ENCODE data around the gene WNT9A. TPM values are rescaled to one million over a fixed set of nuclear protein-coding genes. Genes with fewer than 3 reads are reported as not detected.

Gene WNT9A
- total RNA-seq, 2 donors from 2014 or later, result 1.2 to 7.9 TPM

DNA sequence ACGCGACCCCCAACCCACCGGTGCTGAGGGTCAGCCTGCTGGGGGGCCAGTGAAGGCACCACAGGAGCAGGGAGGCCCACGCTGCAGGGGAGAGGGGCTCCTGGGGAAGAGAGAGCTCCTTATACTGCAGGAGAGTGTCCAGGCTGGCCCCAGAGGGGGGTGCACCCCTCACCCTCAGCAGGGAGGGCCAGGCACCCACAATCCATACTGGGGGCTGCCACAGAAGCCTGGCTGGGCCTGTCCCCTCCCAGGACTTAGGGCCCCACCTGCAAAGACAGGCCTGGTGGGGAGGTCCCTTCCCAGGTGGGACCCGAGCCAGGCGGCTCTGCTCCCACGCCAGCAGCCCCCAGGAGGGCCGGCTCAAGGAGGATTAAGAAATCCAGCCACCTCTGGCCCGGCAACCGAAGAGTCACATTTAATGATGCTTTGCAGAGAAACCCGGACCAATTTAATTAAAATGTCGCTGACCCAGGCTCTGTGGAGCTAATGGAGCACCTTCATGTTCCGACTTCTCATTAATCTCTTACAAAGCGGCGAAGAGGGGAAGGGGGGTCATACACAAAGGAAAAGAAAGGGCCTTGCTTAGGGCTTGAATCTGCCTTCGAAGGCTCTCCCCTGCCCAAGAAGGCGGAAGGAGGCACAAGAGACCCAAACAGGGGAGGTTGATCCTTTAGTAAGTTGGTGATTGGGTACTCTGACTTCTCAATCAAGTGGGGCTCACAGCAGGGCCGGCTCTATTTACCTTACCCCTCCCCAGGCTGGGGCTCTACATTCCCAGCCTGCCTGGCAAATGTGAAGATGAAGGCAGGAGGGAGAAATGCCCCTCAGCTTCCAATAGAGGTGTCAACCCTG, 25.0 kb downstream of the WNT9A start:
- H3K9me3 ChIP-seq, result no peaks in the 10 kb centered on the region
- no peak for ATAC-seq (ENCODE audit: insufficient number of reproducible peaks, low FRiP score, low read depth)
- H3K36me3 ChIP-seq, result no peaks in the 10 kb centered on the region
- H3K4me3 ChIP-seq, result no peak overlapping the region
- H3K27me3 ChIP-seq (replicated peaks; ENCODE audit: insufficient read depth), result no peaks in the 10 kb centered on the region
- TF ChIP-seq, protein P1, sequence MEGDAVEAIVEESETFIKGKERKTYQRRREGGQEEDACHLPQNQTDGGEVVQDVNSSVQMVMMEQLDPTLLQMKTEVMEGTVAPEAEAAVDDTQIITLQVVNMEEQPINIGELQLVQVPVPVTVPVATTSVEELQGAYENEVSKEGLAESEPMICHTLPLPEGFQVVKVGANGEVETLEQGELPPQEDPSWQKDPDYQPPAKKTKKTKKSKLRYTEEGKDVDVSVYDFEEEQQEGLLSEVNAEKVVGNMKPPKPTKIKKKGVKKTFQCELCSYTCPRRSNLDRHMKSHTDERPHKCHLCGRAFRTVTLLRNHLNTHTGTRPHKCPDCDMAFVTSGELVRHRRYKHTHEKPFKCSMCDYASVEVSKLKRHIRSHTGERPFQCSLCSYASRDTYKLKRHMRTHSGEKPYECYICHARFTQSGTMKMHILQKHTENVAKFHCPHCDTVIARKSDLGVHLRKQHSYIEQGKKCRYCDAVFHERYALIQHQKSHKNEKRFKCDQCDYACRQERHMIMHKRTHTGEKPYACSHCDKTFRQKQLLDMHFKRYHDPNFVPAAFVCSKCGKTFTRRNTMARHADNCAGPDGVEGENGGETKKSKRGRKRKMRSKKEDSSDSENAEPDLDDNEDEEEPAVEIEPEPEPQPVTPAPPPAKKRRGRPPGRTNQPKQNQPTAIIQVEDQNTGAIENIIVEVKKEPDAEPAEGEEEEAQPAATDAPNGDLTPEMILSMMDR (IDR thresholded peaks at IDR 0.05), result no peak
- no peak for DNase-seq (ENCODE audit: low spot score)
- H3K4me1 ChIP-seq (ENCODE audit: control insufficient read depth in 1 of 2, low read depth in 2 of 2), result no peaks in the 10 kb centered on the region
- H3K27ac ChIP-seq, result no peak overlapping the region

DNA sequence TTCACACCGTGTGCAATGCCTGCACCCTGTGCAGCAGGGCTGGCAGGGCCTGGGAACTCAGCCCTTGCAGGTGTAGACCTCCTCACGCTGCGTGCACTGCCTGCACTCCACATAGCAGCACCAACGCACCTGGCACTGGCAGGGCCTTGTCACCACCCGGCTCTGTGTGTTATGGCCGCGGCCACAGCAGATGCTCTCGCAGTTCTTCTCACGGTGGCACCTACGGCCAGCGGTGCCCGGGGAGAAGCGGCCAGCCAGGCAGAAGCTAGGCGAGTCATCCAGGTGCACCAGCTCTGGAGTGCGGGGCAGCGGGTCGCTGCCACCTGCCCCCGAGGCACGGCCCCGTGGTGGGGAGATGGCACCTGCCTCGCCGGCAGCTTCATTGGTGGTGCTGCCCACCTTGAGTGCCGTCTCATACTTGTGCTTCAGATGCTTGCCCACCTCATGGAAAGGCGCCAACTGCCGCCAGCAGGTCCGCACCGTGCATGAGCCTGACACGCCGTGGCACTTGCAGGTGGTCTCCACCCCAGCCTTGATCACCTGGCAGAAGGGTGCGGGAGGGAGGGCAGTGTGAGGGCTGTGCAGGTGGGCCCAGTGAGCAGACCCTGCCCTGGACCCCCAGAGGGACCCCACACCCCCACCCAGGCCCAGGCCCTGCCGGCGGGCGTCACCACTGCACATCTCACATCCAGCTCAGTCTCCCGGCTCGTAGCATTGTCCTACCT, 26.1 kb downstream of the WNT9A start:
- no peak for DNase-seq (ENCODE audit: low spot score)
- Histone ChIP-seq H3K27ac (no peak overlapping the region), H3K27me3 (replicated peaks; ENCODE audit: insufficient read depth) (no peaks in the 10 kb centered on the region), H3K4me1 (ENCODE audit: control insufficient read depth in 1 of 2, low read depth in 2 of 2) (no peaks in the 10 kb centered on the region), H3K9me3 (no peaks in the 10 kb centered on the region), H3K36me3 (no peaks in the 10 kb centered on the region), H3K4me3 (no peak overlapping the region)
- TF ChIP-seq, protein P1 (IDR thresholded peaks at IDR 0.05), result no peak
- ATAC-seq (ENCODE audit: insufficient number of reproducible peaks, low FRiP score, low read depth), result no peak

- Histone ChIP-seq H3K27me3 (replicated peaks; ENCODE audit: insufficient read depth) (no peaks in the 10 kb centered on the region), H3K27ac (no peak overlapping the region), H3K9me3 (no peaks in the 10 kb centered on the region), H3K36me3 (no peaks in the 10 kb centered on the region), H3K4me3 (no peak overlapping the region), H3K4me1 (ENCODE audit: control insufficient read depth in 1 of 2, low read depth in 2 of 2) (no peaks in the 10 kb centered on the region)
- TF ChIP-seq, protein P1 (IDR thresholded peaks at IDR 0.05), result no peak
- DNase-seq (ENCODE audit: low spot score) (no peak), ATAC-seq (ENCODE audit: insufficient number of reproducible peaks, low FRiP score, low read depth) (no peak)
These were observed 26.8 kb downstream of the WNT9A start for GRCh38 chr1:227920896-227921295.

GRCh38 chr1:227920426-227920825, 27.3 kb downstream of the WNT9A start:
- H3K36me3 ChIP-seq, result no peaks in the 10 kb centered on the region

DNA sequence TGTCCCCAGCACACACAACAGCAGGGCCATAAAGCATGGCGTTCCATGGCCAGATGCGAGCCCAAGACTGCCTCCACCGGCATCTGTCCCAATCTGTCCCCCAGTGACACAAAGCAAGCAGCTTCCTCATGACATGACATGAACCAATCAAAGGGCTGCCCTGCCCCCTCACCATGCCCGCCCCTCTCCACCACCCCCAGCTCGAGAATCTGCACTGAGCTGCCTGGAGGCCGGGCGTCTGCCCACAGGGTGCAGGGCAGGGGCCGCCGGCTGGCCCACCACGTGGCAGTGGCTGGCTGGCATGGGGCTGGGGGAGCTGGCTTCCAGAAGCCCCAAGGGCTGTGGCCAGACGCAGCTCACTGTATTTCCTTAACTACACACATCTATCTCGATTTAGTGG, 27.8 kb downstream of the WNT9A start:
- no peaks in the 10 kb centered on the region for H3K36me3 ChIP-seq
- ATAC-seq (ENCODE audit: insufficient number of reproducible peaks, low FRiP score, low read depth) (no peak), DNase-seq (ENCODE audit: low spot score) (no peak)
- no peaks in the 10 kb centered on the region for H3K9me3 ChIP-seq
- no peak overlapping the region for H3K4me3 ChIP-seq
- H3K4me1 ChIP-seq (ENCODE audit: control insufficient read depth in 1 of 2, low read depth in 2 of 2), result no peaks in the 10 kb centered on the region
- no peak overlapping the region for H3K27ac ChIP-seq
- TF ChIP-seq, protein P1 (IDR thresholded peaks at IDR 0.05), result no peak
- no peaks in the 10 kb centered on the region for H3K27me3 ChIP-seq (replicated peaks; ENCODE audit: insufficient read depth)

More at GRCh38 chr1:227920426-227920825, 27.3 kb downstream of the WNT9A start:
- Histone ChIP-seq H3K4me1 (ENCODE audit: control insufficient read depth in 1 of 2, low read depth in 2 of 2) (no peaks in the 10 kb centered on the region), H3K4me3 (no peak overlapping the region), H3K27me3 (replicated peaks; ENCODE audit: insufficient read depth) (no peaks in the 10 kb centered on the region), H3K27ac (no peak overlapping the region), H3K9me3 (no peaks in the 10 kb centered on the region)
- TF ChIP-seq, protein P1 (IDR thresholded peaks at IDR 0.05), result no peak
- DNase-seq (ENCODE audit: low spot score) (no peak), ATAC-seq (ENCODE audit: insufficient number of reproducible peaks, low FRiP score, low read depth) (no peak)
